ENCODE results near the gene DHRS1. TPM values are rescaled to one million over a fixed set of nuclear protein-coding genes. Genes with fewer than 3 reads are reported as not detected.

Gene DHRS1
- total RNA-seq, 4 donors from 2014 or later: 22.7 to 33.0 (median 28.6) TPM

GRCh38 chr14:24277606-24278321, 21.8 kb downstream of the DHRS1 start:
- TF ChIP-seq, protein P1, sequence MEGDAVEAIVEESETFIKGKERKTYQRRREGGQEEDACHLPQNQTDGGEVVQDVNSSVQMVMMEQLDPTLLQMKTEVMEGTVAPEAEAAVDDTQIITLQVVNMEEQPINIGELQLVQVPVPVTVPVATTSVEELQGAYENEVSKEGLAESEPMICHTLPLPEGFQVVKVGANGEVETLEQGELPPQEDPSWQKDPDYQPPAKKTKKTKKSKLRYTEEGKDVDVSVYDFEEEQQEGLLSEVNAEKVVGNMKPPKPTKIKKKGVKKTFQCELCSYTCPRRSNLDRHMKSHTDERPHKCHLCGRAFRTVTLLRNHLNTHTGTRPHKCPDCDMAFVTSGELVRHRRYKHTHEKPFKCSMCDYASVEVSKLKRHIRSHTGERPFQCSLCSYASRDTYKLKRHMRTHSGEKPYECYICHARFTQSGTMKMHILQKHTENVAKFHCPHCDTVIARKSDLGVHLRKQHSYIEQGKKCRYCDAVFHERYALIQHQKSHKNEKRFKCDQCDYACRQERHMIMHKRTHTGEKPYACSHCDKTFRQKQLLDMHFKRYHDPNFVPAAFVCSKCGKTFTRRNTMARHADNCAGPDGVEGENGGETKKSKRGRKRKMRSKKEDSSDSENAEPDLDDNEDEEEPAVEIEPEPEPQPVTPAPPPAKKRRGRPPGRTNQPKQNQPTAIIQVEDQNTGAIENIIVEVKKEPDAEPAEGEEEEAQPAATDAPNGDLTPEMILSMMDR (IDR thresholded peaks at IDR 0.05; ENCODE audit: low read depth): no peak

DNA sequence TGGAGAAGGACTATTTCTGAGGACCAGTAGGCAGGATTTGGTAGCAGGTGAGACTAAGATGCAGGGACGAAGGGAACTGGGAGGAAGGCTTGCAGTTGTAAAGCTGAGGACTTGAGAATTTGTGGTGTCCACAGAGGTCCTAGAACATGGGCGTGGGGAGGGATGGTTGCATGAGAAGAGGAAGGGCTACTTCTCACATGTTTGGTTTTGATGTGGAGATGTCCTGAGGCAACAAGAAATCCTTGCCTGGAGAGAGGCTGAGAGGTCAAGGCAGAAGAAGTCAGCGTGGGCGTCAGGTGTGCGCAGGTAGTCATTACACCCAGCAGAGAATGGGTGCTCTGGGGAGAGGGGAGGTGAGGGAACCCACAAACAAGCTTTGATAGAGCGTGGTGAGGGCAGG, 22.5 kb downstream of the DHRS1 start:
- TF ChIP-seq, protein P1 (IDR thresholded peaks at IDR 0.05; ENCODE audit: low read depth): no peak

DNA sequence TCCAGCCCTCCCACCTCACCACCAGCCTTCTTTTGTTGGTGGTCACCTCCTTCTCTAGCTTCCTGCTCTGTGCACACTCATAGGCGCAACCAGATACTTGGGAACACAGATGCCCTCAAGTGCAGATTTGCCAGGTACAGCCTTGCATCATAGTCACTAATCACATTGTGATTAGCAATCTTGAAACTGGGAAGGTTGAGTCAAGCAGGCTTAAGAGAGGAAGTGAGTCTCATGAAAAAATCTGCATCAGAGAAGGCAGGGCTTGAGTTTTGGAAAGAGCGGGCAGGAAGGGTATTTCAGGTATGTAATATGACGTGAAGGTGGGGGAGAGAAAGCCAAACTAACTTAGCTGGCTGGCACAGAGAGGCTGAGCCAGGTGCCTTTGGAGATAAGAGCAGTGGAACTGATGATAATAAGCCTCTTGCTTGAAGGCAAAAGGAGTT, 25.5 kb downstream of the DHRS1 start:
- TF ChIP-seq, protein P1 (IDR thresholded peaks at IDR 0.05; ENCODE audit: low read depth): no peak

DNA sequence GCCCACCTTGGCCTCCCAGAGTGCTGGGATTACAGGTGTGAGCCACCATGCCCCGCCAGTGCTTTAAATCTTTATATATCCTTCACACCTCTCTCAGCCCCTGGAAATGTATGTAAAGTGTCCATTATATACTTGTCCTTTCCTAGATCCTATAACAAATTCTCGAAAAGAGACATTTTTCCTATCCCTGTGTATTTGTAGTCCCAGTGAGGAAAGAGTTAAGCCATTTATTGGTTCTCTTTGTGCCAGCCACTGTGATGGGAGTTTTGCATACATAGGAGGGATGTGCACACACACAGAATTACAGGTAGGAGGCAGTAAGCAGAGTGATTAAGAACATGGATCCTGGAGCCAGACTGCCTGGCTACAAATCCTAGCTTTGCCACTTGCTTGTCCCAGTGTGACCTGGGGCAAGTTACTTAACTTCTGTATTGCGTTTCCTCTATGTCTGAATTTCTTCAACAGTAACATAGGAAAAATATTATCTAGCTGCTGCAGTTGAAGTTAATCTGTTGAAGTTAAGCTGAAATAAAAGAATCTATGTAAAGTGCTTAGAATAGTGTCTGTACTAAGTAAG, 26.1 kb downstream of the DHRS1 start:
- TF ChIP-seq, protein P1 (IDR thresholded peaks at IDR 0.05; ENCODE audit: low read depth): no peak

- TF ChIP-seq, protein P1 (IDR thresholded peaks at IDR 0.05; ENCODE audit: low read depth): no peak
Observed at GRCh38 chr14:24272467-24272866, 27.1 kb downstream of the DHRS1 start.

DNA sequence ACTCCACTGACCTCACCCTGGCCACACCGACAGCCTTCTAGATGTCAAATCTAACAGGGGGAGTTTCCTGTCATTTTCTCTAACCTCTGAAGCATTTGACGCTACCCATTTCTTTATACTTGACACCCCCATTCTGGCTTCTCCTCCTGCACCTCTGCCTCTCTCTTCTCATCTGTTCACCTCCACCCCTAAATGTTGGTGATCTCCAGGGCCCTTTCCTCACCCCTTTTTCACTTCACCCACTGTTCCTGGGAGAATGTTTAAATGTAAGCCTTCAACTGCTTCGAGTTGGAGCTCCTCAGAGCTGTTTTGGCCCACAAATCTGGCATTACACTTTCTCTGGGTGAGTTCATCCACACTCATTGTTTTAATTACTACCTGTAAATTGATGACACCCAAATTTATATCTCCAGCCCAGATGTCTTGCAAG, 27.7 kb downstream of the DHRS1 start:
- TF ChIP-seq, protein P1 (IDR thresholded peaks at IDR 0.05; ENCODE audit: low read depth): no peak

GRCh38 chr14:24271134-24271833, 28.3 kb downstream of the DHRS1 start, which contains the start of gene RABGGTA:
Gene RABGGTA, minus strand, starts transcription at chr14:24271597. Its CDS starts 482 bp downstream, at chr14:24271115.
- TF ChIP-seq, protein P1 (IDR thresholded peaks at IDR 0.05; ENCODE audit: low read depth): no peak

All from subcutaneous adipose tissue (tissue), 4 donors.